Endothelial cell of umbilical vein (primary cell): ENCODE results near the gene TRIM62.

Experiments
- EZH2 ChIP-seq: IDR thresholded peaks from 2 replicates; pipeline ENCODE4 v1.6.1; 2012; ENCODE audit warnings: borderline replicate concordance, low read depth, mild to moderate bottlenecking, moderate library complexity, low read length, inconsistent platforms; ENCODE audit not compliant: severe bottlenecking
- FOS ChIP-seq: IDR thresholded peaks from 2 replicates; pipeline ENCODE4 v1.6.1; 2011; ENCODE audit warnings: mild to moderate bottlenecking, low read length, moderate library complexity, borderline replicate concordance; ENCODE audit not compliant: insufficient read depth
- GATA2 ChIP-seq: IDR thresholded peaks from 2 replicates; pipeline ENCODE4 v1.7.0; 2011; ENCODE audit warnings: low read depth, mild to moderate bottlenecking, moderate library complexity, mixed read lengths, low read length; ENCODE audit not compliant: insufficient read length, insufficient read depth
- JUN ChIP-seq: IDR thresholded peaks from 2 replicates; pipeline ENCODE4 v1.6.1; 2011; ENCODE audit warnings: borderline replicate concordance, low read depth; ENCODE audit not compliant: insufficient read length, insufficient read depth
- MAX ChIP-seq: IDR thresholded peaks from 2 replicates; pipeline ENCODE4 v1.6.1; 2011; ENCODE audit not compliant: insufficient read depth, insufficient read length
- MYC ChIP-seq: IDR thresholded peaks from one replicate; pipeline ENCODE4 v1.6.1; 2011; ENCODE audit warnings: mild to moderate bottlenecking, low read depth, low read length
- POLR2A ChIP-seq: IDR thresholded peaks from 2 replicates; pipeline ENCODE4 v1.6.1; 2012; ENCODE audit warnings: low read depth, mild to moderate bottlenecking, control low read depth, low read length
- POLR2AphosphoS5 ChIP-seq: IDR thresholded peaks from 2 replicates; pipeline ENCODE4 v1.6.1; 2012; ENCODE audit warnings: low read depth, mild to moderate bottlenecking, control low read depth, low read length, moderate library complexity; ENCODE audit not compliant: insufficient read depth
- TF ChIP-seq, protein P1 (sequence below), 2 donors: IDR thresholded peaks; 1 replicate in 1 of 2; 2 replicates in 1 of 2; pipeline ENCODE4 v1.5.1; 2011; ENCODE audit warnings: low read length in 2 of 2, mild to moderate bottlenecking in 2 of 2, moderate library complexity in 2 of 2, control low read depth in 1 of 2, inconsistent platforms in 1 of 2, low read depth in 1 of 2; ENCODE audit not compliant: insufficient read depth in 1 of 2; ENCODE audit errors: extremely low read depth in 1 of 2

- TF ChIP-seq, protein P1, sequence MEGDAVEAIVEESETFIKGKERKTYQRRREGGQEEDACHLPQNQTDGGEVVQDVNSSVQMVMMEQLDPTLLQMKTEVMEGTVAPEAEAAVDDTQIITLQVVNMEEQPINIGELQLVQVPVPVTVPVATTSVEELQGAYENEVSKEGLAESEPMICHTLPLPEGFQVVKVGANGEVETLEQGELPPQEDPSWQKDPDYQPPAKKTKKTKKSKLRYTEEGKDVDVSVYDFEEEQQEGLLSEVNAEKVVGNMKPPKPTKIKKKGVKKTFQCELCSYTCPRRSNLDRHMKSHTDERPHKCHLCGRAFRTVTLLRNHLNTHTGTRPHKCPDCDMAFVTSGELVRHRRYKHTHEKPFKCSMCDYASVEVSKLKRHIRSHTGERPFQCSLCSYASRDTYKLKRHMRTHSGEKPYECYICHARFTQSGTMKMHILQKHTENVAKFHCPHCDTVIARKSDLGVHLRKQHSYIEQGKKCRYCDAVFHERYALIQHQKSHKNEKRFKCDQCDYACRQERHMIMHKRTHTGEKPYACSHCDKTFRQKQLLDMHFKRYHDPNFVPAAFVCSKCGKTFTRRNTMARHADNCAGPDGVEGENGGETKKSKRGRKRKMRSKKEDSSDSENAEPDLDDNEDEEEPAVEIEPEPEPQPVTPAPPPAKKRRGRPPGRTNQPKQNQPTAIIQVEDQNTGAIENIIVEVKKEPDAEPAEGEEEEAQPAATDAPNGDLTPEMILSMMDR (IDR thresholded peaks at IDR 0.05; ENCODE audit: extremely low read depth in 1 of 2, insufficient read depth in 1 of 2, low read depth in 1 of 2, low read length in 2 of 2) = no peak
- TF ChIP-seq POLR2A (no peak), EZH2 (no peak), POLR2AphosphoS5 (no peak), MAX (no peak), MYC (no peak), FOS (no peak), JUN (no peak), GATA2 (no peak)
Observed at GRCh38 chr1:33122483-33123178, 59.2 kb downstream of the TRIM62 start.
